DOHH2 (cell line): ENCODE measurements around the gene TCEAL2.

Source experiments
- EZH2phosphoT487 ChIP-seq: fragments of 200-600 bp; sonication (generic); IDR thresholded peaks from 2 replicates; pipeline ENCODE4 v1.6.1; 2017; ENCODE audit warnings: borderline replicate concordance, mild to moderate bottlenecking, antibody characterized with exemption, low read length, moderate library complexity, mixed read lengths
- TF ChIP-seq, protein P1 (sequence below): fragments of 200-600 bp; sonication (generic); IDR thresholded peaks from one replicate; pipeline ENCODE4 v1.5.1; 2014; ENCODE audit warnings: antibody characterized with exemption, mild to moderate bottlenecking, low read depth, low read length; ENCODE audit not compliant: poor library complexity, severe bottlenecking

DNA sequence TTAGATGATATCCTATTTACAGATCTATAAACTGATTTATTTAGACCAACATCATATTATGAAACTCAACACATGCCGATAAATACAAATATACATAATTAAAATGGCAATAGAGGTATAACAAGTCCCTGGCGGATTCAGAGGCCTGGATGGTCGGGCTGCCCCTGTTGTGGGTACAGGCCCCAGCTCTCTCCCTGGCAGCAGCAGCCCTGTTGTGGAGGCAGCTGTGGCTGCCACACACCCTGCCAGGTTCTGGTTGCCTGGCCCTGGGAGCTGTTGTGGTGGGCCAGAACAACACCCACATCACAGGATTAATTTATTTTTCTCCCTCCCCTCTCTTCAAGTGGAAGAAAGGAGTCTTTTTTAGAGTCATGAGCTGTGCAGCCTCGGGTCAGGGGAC, 12.1 kb upstream of the TCEAL2 start:
- TF ChIP-seq, protein P1, sequence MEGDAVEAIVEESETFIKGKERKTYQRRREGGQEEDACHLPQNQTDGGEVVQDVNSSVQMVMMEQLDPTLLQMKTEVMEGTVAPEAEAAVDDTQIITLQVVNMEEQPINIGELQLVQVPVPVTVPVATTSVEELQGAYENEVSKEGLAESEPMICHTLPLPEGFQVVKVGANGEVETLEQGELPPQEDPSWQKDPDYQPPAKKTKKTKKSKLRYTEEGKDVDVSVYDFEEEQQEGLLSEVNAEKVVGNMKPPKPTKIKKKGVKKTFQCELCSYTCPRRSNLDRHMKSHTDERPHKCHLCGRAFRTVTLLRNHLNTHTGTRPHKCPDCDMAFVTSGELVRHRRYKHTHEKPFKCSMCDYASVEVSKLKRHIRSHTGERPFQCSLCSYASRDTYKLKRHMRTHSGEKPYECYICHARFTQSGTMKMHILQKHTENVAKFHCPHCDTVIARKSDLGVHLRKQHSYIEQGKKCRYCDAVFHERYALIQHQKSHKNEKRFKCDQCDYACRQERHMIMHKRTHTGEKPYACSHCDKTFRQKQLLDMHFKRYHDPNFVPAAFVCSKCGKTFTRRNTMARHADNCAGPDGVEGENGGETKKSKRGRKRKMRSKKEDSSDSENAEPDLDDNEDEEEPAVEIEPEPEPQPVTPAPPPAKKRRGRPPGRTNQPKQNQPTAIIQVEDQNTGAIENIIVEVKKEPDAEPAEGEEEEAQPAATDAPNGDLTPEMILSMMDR, result no peak
- no peak for TF ChIP-seq EZH2phosphoT487
